HEK293T (cell line): ENCODE results near the gene DHH.
A peak's percentile ranks its signal among the peaks of the same experiment; 100 is the strongest.
"Not testable (repeated sequence)": the region's sequence is repeated elsewhere in the genome, so short reads cannot be mapped to it uniquely, and the experiment has no call there.

Experiments
- CTCF ChIA-PET: fragments of 350-600 bp; formaldehyde crosslinking; extraction: SDS; loops from one replicate; lab custom pipeline; 2021; ENCODE audit warnings: antibody characterized with exemption, inconsistent platforms; lab: Yijun Ruan, JAX
- POLR2A ChIA-PET: fragments of 350-600 bp; formaldehyde crosslinking; extraction: SDS; loops from one replicate; lab custom pipeline; 2020; ENCODE audit warnings: antibody characterized with exemption, inconsistent platforms; lab: Yijun Ruan, JAX
- DNase-seq: peaks from one replicate; pipeline ENCODE4 v3.0.0; 2012; ENCODE audit warnings: mixed read lengths; ENCODE audit errors: extremely low spot score
- ARNT ChIP-seq: fragments of 450-650 bp; IDR thresholded peaks from 2 replicates; pipeline ENCODE4 v1.6.1; 2017; ENCODE audit warnings: mild to moderate bottlenecking
- BHLHE40 ChIP-seq: fragments of 450-650 bp; IDR thresholded peaks from 2 replicates; pipeline ENCODE4 v1.6.1; 2016; ENCODE audit warnings: mild to moderate bottlenecking, moderate library complexity, borderline replicate concordance
- CTBP1 ChIP-seq: fragments of 450-650 bp; IDR thresholded peaks from 2 replicates; pipeline ENCODE4 v1.6.1; 2016; ENCODE audit warnings: borderline replicate concordance
- ELF4 ChIP-seq: fragments of 450-650 bp; IDR thresholded peaks from 2 replicates; pipeline ENCODE4 v1.6.1; 2017; ENCODE audit warnings: antibody characterized with exemption
- FOXA1 ChIP-seq: fragments of 450-650 bp; IDR thresholded peaks from 2 replicates; pipeline ENCODE4 v1.6.1; 2016; ENCODE audit warnings: mild to moderate bottlenecking
- FOXK2 ChIP-seq: fragments of 450-650 bp; IDR thresholded peaks from 2 replicates; pipeline ENCODE4 v1.6.1; 2016; ENCODE audit warnings: mild to moderate bottlenecking
- FOXM1 ChIP-seq: fragments of 450-650 bp; IDR thresholded peaks from 2 replicates; pipeline ENCODE4 v1.6.1; 2017; ENCODE audit warnings: mild to moderate bottlenecking, borderline replicate concordance
- HDGF ChIP-seq: fragments of 450-650 bp; IDR thresholded peaks from 2 replicates; pipeline ENCODE4 v1.6.1; 2017; ENCODE audit warnings: antibody characterized with exemption, borderline replicate concordance
- L3MBTL2 ChIP-seq: fragments of 450-650 bp; conservative IDR thresholded peaks from 2 replicates; pipeline ENCODE4 v1.6.1; 2016; ENCODE audit warnings: mild to moderate bottlenecking
- LEF1 ChIP-seq: fragments of 450-650 bp; IDR thresholded peaks from 2 replicates; pipeline ENCODE4 v1.6.1; 2017; ENCODE audit warnings: mild to moderate bottlenecking, borderline replicate concordance
- NFRKB ChIP-seq: fragments of 450-650 bp; IDR thresholded peaks from 2 replicates; pipeline ENCODE4 v1.6.1; 2016; ENCODE audit warnings: mild to moderate bottlenecking, moderate library complexity
- PKNOX1 ChIP-seq: fragments of 450-650 bp; IDR thresholded peaks from 2 replicates; pipeline ENCODE4 v1.6.1; 2016
- SP1 ChIP-seq: fragments of 450-650 bp; IDR thresholded peaks from 2 replicates; pipeline ENCODE4 v1.6.1; 2017
- SUZ12 ChIP-seq: fragments of 450-650 bp; IDR thresholded peaks from 2 replicates; pipeline ENCODE4 v1.6.1; 2016; ENCODE audit warnings: mild to moderate bottlenecking
- TARDBP ChIP-seq: fragments of 450-650 bp; IDR thresholded peaks from 2 replicates; pipeline ENCODE4 v1.6.1; 2016
- ZNF384 ChIP-seq: fragments of 450-650 bp; IDR thresholded peaks from 2 replicates; pipeline ENCODE4 v1.6.1; 2016

Gene DHH

GRCh38 chr12:49094160-49094974 lies at the start of gene DHH:
TSS of gene DHH (minus strand) at chr12:49094801. CDS start at chr12:49094512, 289 bp downstream.
- CTCF ChIA-PET: interaction anchor here (0.9 to 1.4 kb wide), 4 partner anchors 24 to 51 kb away, joined by 3 to 4 read pairs (median 3); partner anchors contain the start of gene RHEBL1
- DNase-seq: no peak
- TF ChIP-seq ZNF384: no peak
- TF ChIP-seq PKNOX1: no peak
- no peak for TF ChIP-seq L3MBTL2
- POLR2A ChIA-PET: interaction anchor here (1.7 kb wide), 1 partner anchor 37 kb away, joined by 8 read pairs; the partner anchor contains the start of gene TUBA1B

DNA sequence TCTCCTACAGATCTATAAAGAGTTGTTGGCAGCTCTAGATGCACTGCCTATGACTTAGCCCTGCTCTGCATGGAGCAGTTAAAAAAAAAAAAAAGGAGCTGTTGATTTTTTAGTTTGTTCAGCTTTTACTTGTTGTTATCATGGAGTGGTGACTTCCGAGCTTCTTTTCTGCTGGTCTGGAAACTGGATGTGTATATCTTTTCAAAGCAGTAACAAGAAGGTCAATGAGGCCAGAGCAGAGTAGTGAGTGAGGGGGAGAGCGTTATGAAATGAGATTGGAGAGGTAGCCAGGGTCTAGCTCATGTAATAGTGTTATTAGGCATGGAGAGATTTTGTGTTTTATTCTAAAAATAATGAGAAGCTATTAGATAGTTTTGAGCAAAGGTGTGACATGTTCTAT lies 49.8 kb upstream of the DHH start:
- no peak for DNase-seq
- CTCF ChIA-PET: interaction anchor here (0.7 to 1.0 kb wide), 3 partner anchors 91 to 262 kb away, joined by 3 to 4 read pairs (median 3); no protein-coding TSS in a partner anchor
- TF ChIP-seq ELF4 (no peak), FOXM1 (no peak), SP1 (no peak), BHLHE40 (no peak), SUZ12 (no peak), CTBP1 (no peak), HDGF (no peak), ZNF384 (no peak), TARDBP (no peak), PKNOX1 (no peak)
- POLR2A ChIA-PET: interaction anchor here (1.3 kb wide), 2 partner anchors 11 to 13 kb away, joined by 7 to 13 read pairs; partner anchors contain the start of gene TUBA1B

DNA sequence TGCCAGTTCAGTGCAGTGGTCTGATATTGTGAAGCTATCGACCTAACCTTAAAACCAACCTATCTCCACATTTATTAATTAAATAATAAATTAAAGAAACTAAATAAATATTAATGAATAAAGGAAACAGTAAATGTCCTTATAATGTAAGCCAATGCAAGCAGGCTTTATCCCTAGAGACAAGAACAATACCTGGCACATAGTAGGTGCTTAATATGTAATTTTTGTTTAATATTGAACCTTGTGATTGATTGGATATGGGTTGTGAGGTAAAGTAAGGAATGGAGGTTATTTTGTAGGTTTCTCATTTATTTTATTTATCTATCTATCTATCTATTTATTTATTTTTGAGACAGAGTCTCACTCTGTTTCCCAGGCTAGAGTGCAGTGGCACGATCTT lies 44.4 kb upstream of the DHH start:
- ChIA-PET CTCF (interaction anchor here (1.5 to 1.7 kb wide), 2 partner anchors 51 to 94 kb away, joined by 3 read pairs; no protein-coding TSS in a partner anchor), POLR2A (interaction anchor here (1.7 to 5.2 kb wide), 2 partner anchors 8 to 50 kb away, joined by 5 to 36 read pairs; partner anchors contain the start of genes TUBA1A and TUBA1B)
- TF ChIP-seq ARNT: no peak
- TF ChIP-seq ELF4: no peak
- no peak for TF ChIP-seq HDGF
- no peak for TF ChIP-seq BHLHE40
- no peak for TF ChIP-seq L3MBTL2
- no peak for TF ChIP-seq PKNOX1
- TF ChIP-seq FOXA1: no peak
- TF ChIP-seq SUZ12: no peak
- no peak for TF ChIP-seq FOXM1
- no peak for TF ChIP-seq SP1
- no peak for TF ChIP-seq NFRKB
- TF ChIP-seq CTBP1: no peak
- no peak for TF ChIP-seq LEF1
- TF ChIP-seq TARDBP: no peak
- no peak for TF ChIP-seq FOXK2
- TF ChIP-seq ZNF384: no peak
- no peak for DNase-seq

DNA sequence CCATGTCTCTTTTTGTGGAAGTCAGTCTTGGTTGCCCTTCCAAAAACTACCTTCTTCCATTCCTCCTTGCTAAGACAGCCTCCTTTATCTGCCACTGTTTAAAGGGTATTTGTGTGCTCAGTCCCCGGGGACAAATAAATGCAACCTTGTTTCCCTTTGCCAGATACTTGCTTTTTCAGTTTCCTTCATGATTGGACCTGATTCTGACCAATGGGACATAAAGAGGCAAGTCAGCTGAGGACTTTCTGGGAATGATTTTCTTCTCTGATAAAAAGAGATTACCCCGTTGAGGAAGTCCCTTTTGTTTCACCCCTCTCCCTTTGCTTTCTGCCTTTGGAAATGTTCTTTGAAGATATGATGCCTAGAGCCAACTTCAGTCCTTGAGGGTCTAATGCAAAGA lies 44.0 kb upstream of the DHH start:
- CTCF ChIA-PET: interaction anchor here (1.5 to 1.7 kb wide), 2 partner anchors 50 to 95 kb away, joined by 3 read pairs; no protein-coding TSS in a partner anchor
- TF ChIP-seq FOXM1 (no peak), NFRKB (no peak), ARNT (no peak), SUZ12 (no peak), CTBP1 (no peak), ELF4 (no peak), BHLHE40 (no peak), TARDBP (no peak), FOXA1 (no peak)
- DNase-seq: peak; percentile 30
- POLR2A ChIA-PET: interaction anchor here (1.7 to 5.2 kb wide), 2 partner anchors 8 to 50 kb away, joined by 5 to 36 read pairs; partner anchors contain the start of genes TUBA1A and TUBA1B

DNA sequence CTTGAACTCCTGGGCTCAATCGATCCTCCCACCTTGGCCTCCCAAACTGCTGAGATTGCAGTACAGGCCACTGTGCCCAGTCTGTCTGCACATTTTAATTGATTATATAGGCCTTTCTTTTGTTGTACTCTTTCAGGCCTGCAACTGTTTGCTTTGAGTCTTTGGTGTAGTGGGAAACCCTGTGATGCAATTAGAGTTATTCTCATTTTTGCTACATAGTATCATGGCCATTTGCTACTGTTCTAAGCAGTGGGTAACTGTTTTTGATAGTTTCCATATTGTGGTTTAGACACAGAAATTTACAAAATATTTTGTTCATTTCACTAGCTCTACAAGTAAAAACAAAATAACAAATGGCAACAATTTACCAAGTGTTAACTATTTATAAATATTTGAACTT lies 42.9 kb upstream of the DHH start:
- CTCF ChIA-PET: no interaction called here

GRCh38 chr12:49136997-49137396 lies 42.4 kb upstream of the DHH start:
- DNase-seq, POLR2A ChIA-PET, CTCF ChIA-PET: not testable (repeated sequence)

More for the DNA sequence above, 42.9 kb upstream of the DHH start:
- POLR2A ChIA-PET: no interaction called here
- DNase-seq: no peak
- no peak for TF ChIP-seq TARDBP
- TF ChIP-seq CTBP1: no peak
- TF ChIP-seq SUZ12: no peak
- TF ChIP-seq NFRKB: no peak
- TF ChIP-seq BHLHE40: no peak
- no peak for TF ChIP-seq FOXK2
- no peak for TF ChIP-seq HDGF
- no peak for TF ChIP-seq LEF1
- no peak for TF ChIP-seq FOXA1
- no peak for TF ChIP-seq ELF4
- no peak for TF ChIP-seq PKNOX1
- TF ChIP-seq L3MBTL2: no peak
- no peak for TF ChIP-seq ARNT
- TF ChIP-seq SP1: no peak
- TF ChIP-seq ZNF384: no peak
